CD14-positive monocyte (primary cell): ENCODE results near the gene ARID3B. TPM values are rescaled to one million over a fixed set of nuclear protein-coding genes. Genes with fewer than 3 reads are reported as not detected.

Experiments used
- DNase-seq, 3 donors: peaks; one replicate each; pipeline ENCODE4 v3.0.0-alpha.2; 2011 to 2022
- H2AFZ ChIP-seq: 2 replicates; pipeline ENCODE4 v1.6.0; 2012; ENCODE audit warnings: mild to moderate bottlenecking, low read depth, low read length, inconsistent platforms; ENCODE audit not compliant: insufficient read depth, poor library complexity, severe bottlenecking
- H3K27ac ChIP-seq, 2 donors: 1 replicate in 1 of 2; 2 replicates in 1 of 2; pipeline ENCODE4 v1.5.1; 2012 to 2013; ENCODE audit warnings: low read length in 2 of 2, control low read depth in 1 of 2, inconsistent platforms in 1 of 2, low read depth in 1 of 2, mild to moderate bottlenecking in 1 of 2
- H3K27me3 ChIP-seq, 2 donors: one replicate each; pipeline versions ENCODE4 v1.6.0 to v1.6.1; 2011 to 2013; ENCODE audit warnings: low read length in 2 of 2; ENCODE audit not compliant: control insufficient read depth in 2 of 2, insufficient read depth in 2 of 2
- H3K36me3 ChIP-seq, 2 donors: replicated peaks in 1 of 2; 1 replicate in 1 of 2; 2 replicates in 1 of 2; pipeline versions ENCODE4 v1.5.1 to v1.6.1; 2012 to 2013; ENCODE audit warnings: low read length in 2 of 2, control low read depth in 1 of 2, inconsistent platforms in 1 of 2, mild to moderate bottlenecking in 1 of 2; ENCODE audit not compliant: insufficient read depth in 2 of 2, control insufficient read depth in 1 of 2
- H3K4me1 ChIP-seq, 2 donors: 1 replicate in 1 of 2; 2 replicates in 1 of 2; pipeline versions ENCODE4 v1.5.1 to v1.6.1; 2012 to 2013; ENCODE audit warnings: low read length in 2 of 2, control low read depth in 1 of 2, inconsistent platforms in 1 of 2, mild to moderate bottlenecking in 1 of 2, moderate library complexity in 1 of 2; ENCODE audit not compliant: insufficient read depth in 2 of 2, control insufficient read depth in 1 of 2
- H3K4me2 ChIP-seq: replicated peaks from 2 replicates; pipeline ENCODE3; 2012; ENCODE audit warnings: low read length, moderate library complexity, mild to moderate bottlenecking; ENCODE audit not compliant: poor library complexity, severe bottlenecking; ENCODE audit errors: extremely low read depth
- H3K4me3 ChIP-seq, 3 experiments: fragments of 200-600 bp in 1 of 3; sonication (generic) in 1 of 3; replicated peaks in 1 of 3; 1 replicate in 2 of 3; 2 replicates in 1 of 3; pipeline ENCODE4 v1.5.1; 2011 to 2013; ENCODE audit warnings: low read length in 3 of 3, mild to moderate bottlenecking in 3 of 3, control low read depth in 2 of 3, low read depth in 2 of 3, inconsistent platforms in 1 of 3, moderate library complexity in 1 of 3
- H3K79me2 ChIP-seq: 2 replicates; pipeline ENCODE4 v1.6.0; 2012; ENCODE audit warnings: mild to moderate bottlenecking, control low read depth, inconsistent platforms, low read length, moderate library complexity; ENCODE audit not compliant: insufficient read depth
- H3K9ac ChIP-seq: 2 replicates; pipeline ENCODE4 v1.6.0; 2017; ENCODE audit warnings: low read length, mild to moderate bottlenecking; ENCODE audit not compliant: insufficient read depth, poor library complexity, severe bottlenecking
- H3K9me3 ChIP-seq, 2 donors: replicated peaks in 1 of 2; 1 replicate in 1 of 2; 2 replicates in 1 of 2; pipeline versions ENCODE4 v1.5.1 to v1.6.1; 2012 to 2013; ENCODE audit warnings: low read length in 2 of 2, control low read depth in 1 of 2; ENCODE audit not compliant: control insufficient read depth in 1 of 2, insufficient read depth in 1 of 2
- H4K20me1 ChIP-seq: 2 replicates; pipeline ENCODE4 v1.6.0; 2012; ENCODE audit warnings: mild to moderate bottlenecking, low read length, control low read depth, moderate library complexity; ENCODE audit not compliant: insufficient read depth
- H3K27ac Mint-ChIP-seq, 7 donors: one replicate each; pipeline ENCODE4 v1.8.0; 2020; ENCODE audit warnings: mild to moderate bottlenecking in 7 of 7, mixed read lengths in 7 of 7, moderate library complexity in 6 of 7, inconsistent platforms in 2 of 7
- H3K27me3 Mint-ChIP-seq, 3 donors: one replicate each; pipeline ENCODE4 v1.8.0; 2021 to 2022; ENCODE audit warnings: low read depth in 3 of 3, mild to moderate bottlenecking in 3 of 3, mixed read lengths in 3 of 3, moderate library complexity in 3 of 3, inconsistent platforms in 1 of 3
- H3K36me3 Mint-ChIP-seq, 2 donors: one replicate each; pipeline ENCODE4 v1.8.0; 2020; ENCODE audit warnings: mixed read lengths in 2 of 2, inconsistent platforms in 1 of 2, mild to moderate bottlenecking in 1 of 2
- H3K4me1 Mint-ChIP-seq: one replicate; pipeline ENCODE4 v1.8.0; 2020; ENCODE audit warnings: mild to moderate bottlenecking, mixed read lengths
- H3K4me3 Mint-ChIP-seq, 2 donors: one replicate each; pipeline ENCODE4 v1.8.0; 2020; ENCODE audit warnings: mild to moderate bottlenecking in 2 of 2, mixed read lengths in 2 of 2, moderate library complexity in 1 of 2
- H3K9me3 Mint-ChIP-seq, 7 donors: one replicate each; pipeline ENCODE4 v1.8.0; 2020 to 2022; ENCODE audit warnings: mixed read lengths in 7 of 7, mild to moderate bottlenecking in 6 of 7, moderate library complexity in 6 of 7, inconsistent platforms in 2 of 7
- CTCF ChIP-seq: fragments of 200-600 bp; IDR thresholded peaks from one replicate; pipeline ENCODE4 v1.8.0; 2022; ENCODE audit warnings: antibody characterized with exemption, mild to moderate bottlenecking
- WGBS: methylation state at CpG from one replicate; pipeline ENCODE4 v1.1.5; 2013; ENCODE audit warnings: missing lambda C conversion rate; ENCODE audit not compliant: insufficient coverage; 5-methylcytosine and 5-hydroxymethylcytosine counted together
- intact Hi-C, 2 donors: fragments of 100-400 bp; cut with micrococcal nuclease; formaldehyde crosslinking; loops; one replicate each; pipeline versions ENCODE4 v1.15.0 to v1.15.1; 2023
- polyA plus RNA-seq, 3 donors: library from polyadenylated mRNA; depleted of rRNA in 1 of 3; unstranded in 2 of 3; stranded (reverse) in 1 of 3; fragments of 300-500 nt in 2 of 3; fragments of >200 nt in 1 of 3; fragmentation: Illumina TruSeq in 2 of 3; gene quantifications; 1 replicate in 2 of 3; 2 replicates in 1 of 3; pipeline ENCODE4 v1.2.3, GENCODE V29; 2012 to 2021

ARID3B gene
- polyA plus RNA-seq, 3 donors = 2.3 to 17.4 (median 4.4) TPM

GRCh38 chr15:74547616-74548015 is 6.6 kb downstream of the ARID3B start:
- H3K4me3 ChIP-seq = no peak overlapping the region
- peaks cover 34 to 43% of the 10 kb centered on the region in 2 donors for H3K4me1 ChIP-seq
- no peak for DNase-seq
- no peaks in the 10 kb centered on the region for H3K27me3 ChIP-seq
- no peak overlapping the region for H3K9ac ChIP-seq
- Mint-ChIP-seq H3K36me3 (peaks cover 70 to 78% of the 10 kb centered on the region in 2 donors), H3K4me1 (peaks cover 53% of the 10 kb centered on the region), H3K27me3 (peaks cover 5 to 11% (median 10%) of the 10 kb centered on the region in 3 donors), H3K4me3 (peak overlapping the region in 1 of 2 donors; percentile 26), H3K27ac (no peak overlapping the region), H3K9me3 (peaks cover 0 to 2% (median 0%) of the 10 kb centered on the region in 7 donors)
- intact Hi-C loops = loop anchor here (5.0 to 10.0 kb wide), 4 partner anchors 35 to 907 kb away; partner anchors contain the start of genes CLK3 (in 2 of the 2) and SIN3A (in 1 of the 2)
- TF ChIP-seq CTCF = no peak
- H3K4me2 ChIP-seq = no peak overlapping the region
- H3K36me3 ChIP-seq = peaks cover 27 to 58% of the 10 kb centered on the region in 2 donors
- 100% methylated on average over 1 of the region's 3 CpGs for WGBS
- no peak overlapping the region for H2AFZ ChIP-seq
- peaks cover 38% of the 10 kb centered on the region for H3K79me2 ChIP-seq
- no peaks in the 10 kb centered on the region for H3K9me3 ChIP-seq
- peaks cover 99% of the 10 kb centered on the region for H4K20me1 ChIP-seq
- no peak overlapping the region for H3K27ac ChIP-seq

DNA sequence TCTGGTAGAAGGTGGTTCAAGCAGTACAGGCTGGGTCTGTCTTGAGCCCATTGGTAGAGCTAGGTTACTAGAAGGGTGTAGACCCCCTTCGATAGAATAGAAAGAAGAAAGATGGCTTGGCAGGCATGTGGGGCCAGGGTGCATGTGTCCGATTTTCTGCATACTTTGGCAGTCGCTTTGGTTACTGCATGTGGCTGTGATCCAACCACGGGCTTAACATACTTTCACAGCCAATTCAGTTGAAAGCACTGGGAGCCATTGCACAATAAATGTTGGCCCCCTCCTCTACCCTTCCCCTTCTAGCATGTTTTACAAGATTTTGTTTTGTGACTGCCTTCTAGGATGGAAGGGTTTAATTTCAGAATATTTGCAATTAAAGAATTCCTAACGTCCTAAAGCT is 7.2 kb downstream of the ARID3B start:
- H4K20me1 ChIP-seq = peaks cover 99% of the 10 kb centered on the region

More for the DNA sequence above, 7.2 kb downstream of the ARID3B start:
- peaks cover 28 to 37% of the 10 kb centered on the region in 2 donors for H3K4me1 ChIP-seq
- no peaks in the 10 kb centered on the region for H3K27me3 ChIP-seq
- intact Hi-C loops = loop anchor here (5.0 to 10.0 kb wide), 4 partner anchors 36 to 907 kb away; partner anchors contain the start of genes CLK3 (in 2 of the 2) and SIN3A (in 1 of the 2)
- H3K4me1 Mint-ChIP-seq = peaks cover 47% of the 10 kb centered on the region
- no peak for DNase-seq
- H3K9me3 ChIP-seq = no peaks in the 10 kb centered on the region
- no peak for TF ChIP-seq CTCF
- 82% methylated on average over 4 of the region's 5 CpGs for WGBS
- peaks cover 33 to 65% of the 10 kb centered on the region in 2 donors for H3K36me3 ChIP-seq
- peaks cover 35% of the 10 kb centered on the region for H3K79me2 ChIP-seq
- H3K27ac ChIP-seq = no peak overlapping the region
- H3K27me3 Mint-ChIP-seq = peaks cover 5 to 8% (median 8%) of the 10 kb centered on the region in 3 donors
- no peak overlapping the region for H3K27ac Mint-ChIP-seq
- peaks cover 0 to 2% (median 0%) of the 10 kb centered on the region in 7 donors for H3K9me3 Mint-ChIP-seq
- no peak overlapping the region for H3K9ac ChIP-seq
- H3K4me3 ChIP-seq = no peak overlapping the region
- no peak overlapping the region for H3K4me2 ChIP-seq
- no peak overlapping the region for H2AFZ ChIP-seq
- peaks cover 72 to 82% of the 10 kb centered on the region in 2 donors for H3K36me3 Mint-ChIP-seq
- H3K4me3 Mint-ChIP-seq = no peak overlapping the region
